OCI-LY7 (cell line): ENCODE measurements around the gene TGFBRAP1. TPM values are rescaled to one million over a fixed set of nuclear protein-coding genes. Genes with fewer than 3 reads are reported as not detected.

Experiments
- BruUV-seq: library from RNA; stranded (reverse); fragments of 400-500 nt; replicated peaks from 2 replicates; lab custom pipeline; 2021; lab: Mats Ljungman, UMichigan
- CTCF ChIA-PET: fragments of 300-600 bp; sonication (Branson Sonifier 250); formaldehyde crosslinking; loops from one replicate; lab custom pipeline; 2022; ENCODE audit warnings: antibody characterized with exemption; ENCODE audit not compliant: unreplicated experiment; lab: Charles Lee
- POLR2A ChIA-PET: fragments of 300-600 bp; sonication (Branson Sonifier 250); formaldehyde crosslinking; loops from one replicate; lab custom pipeline; 2022; ENCODE audit warnings: antibody characterized with exemption; lab: Charles Lee
- DNase-seq: peaks from one replicate; pipeline ENCODE4 v3.0.0-alpha.2; 2015; ENCODE audit warnings: low spot score
- H2AFZ ChIP-seq: fragments of 200-600 bp; sonication (generic), shearing (Covaris generic); 2 replicates; pipeline ENCODE4 v1.6.1; 2014; ENCODE audit warnings: mild to moderate bottlenecking, antibody characterized with exemption, low read length, moderate library complexity
- H3K27ac ChIP-seq: fragments of 200-600 bp; sonication (generic); 2 replicates; pipeline ENCODE4 v1.5.1; 2014; ENCODE audit warnings: mixed run types, low read depth, mild to moderate bottlenecking, moderate library complexity, low read length, inconsistent platforms; ENCODE audit not compliant: poor library complexity, severe bottlenecking
- H3K36me3 ChIP-seq: fragments of 200-600 bp; sonication (generic); 2 replicates; pipeline ENCODE4 v1.6.1; 2014; ENCODE audit warnings: mild to moderate bottlenecking, antibody characterized with exemption, low read length, moderate library complexity, mixed read lengths; ENCODE audit not compliant: insufficient read depth
- H3K4me1 ChIP-seq: fragments of 200-600 bp; sonication (generic); 2 replicates; pipeline ENCODE4 v1.5.1; 2014; ENCODE audit warnings: mild to moderate bottlenecking, low read length; ENCODE audit not compliant: insufficient read depth, poor library complexity, severe bottlenecking
- H3K4me2 ChIP-seq: fragments of 200-600 bp; sonication (generic); 2 replicates; pipeline ENCODE4 v1.6.1; 2014; ENCODE audit warnings: mild to moderate bottlenecking, low read length
- H3K4me3 ChIP-seq: fragments of 200-600 bp; sonication (generic); 2 replicates; pipeline ENCODE4 v1.5.1; 2014; ENCODE audit warnings: mild to moderate bottlenecking, low read depth, low read length; ENCODE audit not compliant: poor library complexity, severe bottlenecking
- H3K79me2 ChIP-seq: fragments of 200-600 bp; sonication (generic); 2 replicates; pipeline ENCODE4 v1.6.1; 2016; ENCODE audit warnings: low read depth, mild to moderate bottlenecking, low read length, moderate library complexity, mixed read lengths; ENCODE audit not compliant: insufficient read depth
- H3K9me2 ChIP-seq: fragments of 200-600 bp; sonication (generic); 2 replicates; pipeline ENCODE4 v1.6.1; 2016; ENCODE audit warnings: mild to moderate bottlenecking, low read length, mixed read lengths; ENCODE audit not compliant: insufficient read depth
- H3K9me3 ChIP-seq: fragments of 200-600 bp; sonication (generic); 2 replicates; pipeline ENCODE4 v1.6.1; 2014; ENCODE audit warnings: mild to moderate bottlenecking, mixed run types, low read length, mixed read lengths
- H4K20me1 ChIP-seq: fragments of 200-600 bp; sonication (generic); 2 replicates; pipeline ENCODE4 v1.6.1; 2014; ENCODE audit warnings: mild to moderate bottlenecking, antibody characterized with exemption, low read length, moderate library complexity, mixed read lengths; ENCODE audit not compliant: insufficient read depth
- EZH2phosphoT487 ChIP-seq: fragments of 200-600 bp; sonication (generic); IDR thresholded peaks from 2 replicates; pipeline ENCODE4 v1.6.1; 2018; ENCODE audit warnings: low read depth, borderline replicate concordance, mild to moderate bottlenecking, mixed run types, antibody characterized with exemption, low read length, moderate library complexity, mixed read lengths
- intact Hi-C: fragments of 100-400 bp; cut with micrococcal nuclease; formaldehyde crosslinking; loops from one replicate; pipeline ENCODE4 v1.10.0; 2022; ENCODE audit not compliant: unreplicated experiment
- total RNA-seq, 2 experiments: library from RNA; depleted of rRNA in 1 of 2; stranded (reverse); fragments of >200 nt in 1 of 2; shearing (Covaris generic) in 1 of 2; gene quantifications; 2 replicates each; pipeline ENCODE4 v1.2.3, GENCODE V29; 2014 to 2022
- TF ChIP-seq, protein P1 (sequence below): fragments of 200-600 bp; sonication (generic); conservative IDR thresholded peaks from 2 replicates; pipeline ENCODE4 v1.5.1; 2014; ENCODE audit warnings: mild to moderate bottlenecking, antibody characterized with exemption, low read length, moderate library complexity, mixed read lengths

Gene TGFBRAP1
- total RNA-seq, 2 experiments from 2014 or later: 20.5 to 24.6 TPM

DNA sequence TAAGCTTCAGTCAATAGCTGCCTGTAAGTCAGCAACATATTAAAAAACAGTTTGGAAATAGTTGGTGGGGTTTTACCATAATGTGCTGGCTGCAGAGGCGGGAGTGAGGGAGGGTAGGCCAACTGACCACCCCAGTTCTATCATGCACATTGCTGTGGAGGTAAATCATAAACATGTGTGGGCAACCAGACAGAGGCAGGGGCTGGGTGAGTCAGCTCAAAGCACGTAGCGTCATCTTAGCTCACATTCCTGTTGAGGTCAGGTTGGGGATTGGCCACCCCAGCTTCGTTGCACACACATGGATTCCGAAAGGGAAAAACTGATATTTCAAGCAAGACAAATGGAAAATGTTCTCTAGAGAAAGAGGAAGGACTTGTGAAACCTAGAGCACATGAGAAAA, 68.5 kb downstream of the TGFBRAP1 start:
- Histone ChIP-seq H3K36me3 (peaks cover 19% of the 10 kb centered on the region), H3K79me2 (no peaks in the 10 kb centered on the region), H2AFZ (no peak overlapping the region), H3K4me2 (no peak overlapping the region), H3K9me2 (no peaks in the 10 kb centered on the region), H4K20me1 (no peaks in the 10 kb centered on the region), H3K4me1 (no peaks in the 10 kb centered on the region), H3K4me3 (no peak overlapping the region), H3K9me3 (no peaks in the 10 kb centered on the region), H3K27ac (no peak overlapping the region)
- no peak for DNase-seq
- no peak for TF ChIP-seq EZH2phosphoT487
- TF ChIP-seq, protein P1, sequence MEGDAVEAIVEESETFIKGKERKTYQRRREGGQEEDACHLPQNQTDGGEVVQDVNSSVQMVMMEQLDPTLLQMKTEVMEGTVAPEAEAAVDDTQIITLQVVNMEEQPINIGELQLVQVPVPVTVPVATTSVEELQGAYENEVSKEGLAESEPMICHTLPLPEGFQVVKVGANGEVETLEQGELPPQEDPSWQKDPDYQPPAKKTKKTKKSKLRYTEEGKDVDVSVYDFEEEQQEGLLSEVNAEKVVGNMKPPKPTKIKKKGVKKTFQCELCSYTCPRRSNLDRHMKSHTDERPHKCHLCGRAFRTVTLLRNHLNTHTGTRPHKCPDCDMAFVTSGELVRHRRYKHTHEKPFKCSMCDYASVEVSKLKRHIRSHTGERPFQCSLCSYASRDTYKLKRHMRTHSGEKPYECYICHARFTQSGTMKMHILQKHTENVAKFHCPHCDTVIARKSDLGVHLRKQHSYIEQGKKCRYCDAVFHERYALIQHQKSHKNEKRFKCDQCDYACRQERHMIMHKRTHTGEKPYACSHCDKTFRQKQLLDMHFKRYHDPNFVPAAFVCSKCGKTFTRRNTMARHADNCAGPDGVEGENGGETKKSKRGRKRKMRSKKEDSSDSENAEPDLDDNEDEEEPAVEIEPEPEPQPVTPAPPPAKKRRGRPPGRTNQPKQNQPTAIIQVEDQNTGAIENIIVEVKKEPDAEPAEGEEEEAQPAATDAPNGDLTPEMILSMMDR: no peak
- intact Hi-C loops: no loop called here
- CTCF ChIA-PET: no interaction called here
- no TSS peak for BruUV-seq
- POLR2A ChIA-PET: interaction anchor here (1.3 kb wide), 1 partner anchor 141 kb away, joined by 4 read pairs; no protein-coding TSS in a partner anchor

DNA sequence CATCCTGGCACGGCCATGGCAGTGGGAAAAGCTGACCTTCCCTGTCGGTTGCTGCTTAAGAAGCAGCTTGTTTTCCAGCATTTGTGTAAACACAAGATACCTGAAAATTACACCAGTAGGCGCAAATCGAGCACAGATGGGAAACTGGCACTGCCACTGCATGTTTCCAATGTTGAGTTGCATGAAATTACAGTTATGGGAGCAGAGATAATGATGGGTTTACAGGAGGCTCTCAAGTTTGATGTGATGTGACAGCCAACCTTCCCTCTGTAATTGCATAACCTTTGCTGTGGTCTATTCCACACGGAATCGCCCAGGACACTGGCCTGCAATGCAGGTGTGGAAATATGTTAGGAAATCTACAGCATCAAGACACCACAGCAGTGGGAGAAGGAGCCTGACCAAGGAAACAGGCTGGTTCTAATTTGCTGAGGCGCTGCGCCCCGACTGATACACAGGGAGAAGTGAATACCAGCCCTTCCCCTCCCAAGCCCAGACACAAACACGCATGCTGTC, 70.6 kb downstream of the TGFBRAP1 start:
- intact Hi-C loops: no loop called here
- Histone ChIP-seq H3K4me3 (no peak overlapping the region), H4K20me1 (no peaks in the 10 kb centered on the region), H2AFZ (no peak overlapping the region), H3K4me2 (no peak overlapping the region), H3K79me2 (no peaks in the 10 kb centered on the region), H3K4me1 (no peaks in the 10 kb centered on the region), H3K9me2 (no peaks in the 10 kb centered on the region), H3K9me3 (no peaks in the 10 kb centered on the region), H3K36me3 (peaks cover 7% of the 10 kb centered on the region; the same call in 1 of the 2 replicates), H3K27ac (no peak overlapping the region)
- no TSS peak for BruUV-seq
- TF ChIP-seq, protein P1: no peak
- no peak for TF ChIP-seq EZH2phosphoT487
- ChIA-PET CTCF (no interaction called here), POLR2A (no interaction called here)
- no peak for DNase-seq

DNA sequence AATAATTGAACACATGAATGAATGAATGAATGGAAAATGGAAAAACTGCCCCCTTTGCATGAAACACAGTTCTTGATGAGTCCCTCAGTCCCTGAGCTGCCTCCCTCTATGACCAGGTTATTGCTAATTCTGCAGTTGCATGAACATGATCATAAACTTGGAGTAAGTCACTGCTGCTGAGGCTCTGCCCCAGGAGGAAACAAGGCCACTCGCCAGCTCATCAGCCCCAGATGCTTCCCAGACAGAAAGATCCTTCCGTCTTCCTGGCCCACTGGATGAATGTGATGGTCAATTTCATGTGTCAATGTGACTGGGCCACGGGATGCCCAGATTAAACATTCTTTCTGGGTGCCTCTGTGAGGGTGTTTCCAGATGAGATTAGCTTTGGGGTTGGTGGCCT, 71.6 kb downstream of the TGFBRAP1 start:
- Histone ChIP-seq H3K9me3 (no peaks in the 10 kb centered on the region), H3K27ac (no peak overlapping the region), H3K79me2 (no peaks in the 10 kb centered on the region), H3K4me1 (no peaks in the 10 kb centered on the region), H2AFZ (no peak overlapping the region), H3K36me3 (peaks cover 6% of the 10 kb centered on the region; the same call in 1 of the 2 replicates), H3K9me2 (no peaks in the 10 kb centered on the region), H3K4me3 (no peak overlapping the region), H3K4me2 (no peak overlapping the region), H4K20me1 (no peaks in the 10 kb centered on the region)
- no peak for DNase-seq
- intact Hi-C loops: no loop called here
- BruUV-seq: no TSS peak
- ChIA-PET POLR2A (no interaction called here), CTCF (no interaction called here)
- TF ChIP-seq EZH2phosphoT487: no peak
- TF ChIP-seq, protein P1: no peak
